Activated naive CD4-positive, alpha-beta T cell treated with anti-CD3 and anti-CD28 coated beads, Interleukin-2, amount 50 U/mL, for 72 hours (primary cell): Measurements from ENCODE around the gene BBS9. TPM values are rescaled to one million over a fixed set of nuclear protein-coding genes. Genes with fewer than 3 reads are reported as not detected.
"Not testable (repeated sequence)": the region's sequence is repeated elsewhere in the genome, so short reads cannot be mapped to it uniquely, and the experiment has no call there.

Source experiments
- ATAC-seq, 2 donors: fragments of 150-1000 bp; cut with Tn5 transposase; 2 replicates each; pipeline ENCODE4 v1.10.0; 2021; ENCODE audit warnings: mild to moderate bottlenecking in 2 of 2, moderate library complexity in 2 of 2
- DNase-seq, 2 donors: peaks; one replicate each; pipeline ENCODE4 v3.0.0; 2021 to 2022; ENCODE audit warnings: low spot score in 2 of 2
- H3K27ac Mint-ChIP-seq, 2 donors: one replicate each; pipeline ENCODE4 v1.8.0; 2022; ENCODE audit warnings: mild to moderate bottlenecking in 2 of 2, mixed read lengths in 2 of 2
- H3K36me3 Mint-ChIP-seq, 2 donors: one replicate each; pipeline ENCODE4 v1.8.0; 2022; ENCODE audit warnings: mixed read lengths in 2 of 2
- H3K9me3 Mint-ChIP-seq, 2 donors: one replicate each; pipeline ENCODE4 v1.8.0; 2022; ENCODE audit warnings: mixed read lengths in 2 of 2
- total RNA-seq, 2 donors: library from RNA; stranded (reverse); gene quantifications; one replicate each; pipeline ENCODE4 v1.2.3, GENCODE V29; 2022

BBS9 gene
- total RNA-seq, 2 donors from 2014 or later, result 9.6 to 14.4 TPM

DNA sequence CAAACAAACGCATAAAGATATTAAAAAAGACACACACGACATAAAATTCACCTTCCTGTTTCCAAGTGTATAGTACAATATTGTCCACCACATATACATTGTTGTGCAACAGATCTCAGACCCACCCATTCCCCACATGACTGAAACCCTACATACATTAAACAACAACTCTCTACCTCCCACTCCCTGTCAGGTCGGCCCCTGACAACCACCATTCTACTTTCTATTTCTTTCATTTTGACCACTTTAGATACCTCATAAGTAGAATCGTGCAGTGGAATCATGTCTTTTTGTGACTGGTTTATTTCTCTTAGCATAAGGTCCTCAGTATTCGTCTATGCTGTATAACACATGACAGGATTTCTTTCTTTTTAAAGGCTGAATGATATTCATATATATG lies 320.5 kb downstream of the BBS9 start:
- Mint-ChIP-seq H3K9me3 (peaks cover 0 to 8% of the 10 kb centered on the region in 2 donors), H3K27ac (no peak overlapping the region), H3K36me3 (peaks cover 0 to 5% of the 10 kb centered on the region in 2 donors)
- ATAC-seq, result peak in 1 of 2 donors; percentile 79
- DNase-seq, result no peak

DNA sequence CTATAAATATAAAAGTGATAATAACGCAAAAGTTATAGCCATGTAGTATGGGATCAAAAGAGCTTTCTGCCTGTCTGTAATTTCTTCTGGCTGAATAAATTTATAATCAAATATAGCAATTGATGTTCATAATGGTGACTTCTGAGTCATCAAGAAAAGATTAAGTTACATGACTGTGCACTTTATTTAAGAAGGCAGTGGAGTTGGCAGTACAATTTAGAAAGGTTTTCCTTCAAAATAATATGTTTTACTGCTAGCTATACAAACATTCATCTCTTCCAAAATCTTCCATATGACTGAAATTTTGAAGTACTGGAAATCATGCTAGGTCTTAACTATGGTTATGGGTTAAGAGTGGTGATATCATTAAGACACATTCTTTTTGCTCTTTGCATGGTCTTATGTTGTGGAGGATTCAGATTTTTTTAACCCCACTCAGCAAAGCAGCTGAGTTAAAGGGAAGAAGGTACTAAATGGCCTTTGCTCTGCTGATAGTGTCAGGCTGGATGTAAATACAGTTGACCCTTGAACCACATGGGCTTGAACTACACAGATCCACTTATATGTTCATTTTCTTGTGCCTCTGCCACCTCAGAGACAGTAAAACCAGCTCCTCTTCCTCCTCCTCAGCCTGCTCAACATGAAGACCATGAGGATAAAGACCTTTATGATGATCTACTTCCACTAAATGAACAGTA lies 323.6 kb downstream of the BBS9 start:
- Mint-ChIP-seq H3K27ac (peak overlapping the region in 1 of 2 donors; percentile 59), H3K9me3 (peaks cover 0 to 8% of the 10 kb centered on the region in 2 donors), H3K36me3 (peaks cover 0 to 5% of the 10 kb centered on the region in 2 donors)
- DNase-seq (no peak), ATAC-seq (no peak)

DNA sequence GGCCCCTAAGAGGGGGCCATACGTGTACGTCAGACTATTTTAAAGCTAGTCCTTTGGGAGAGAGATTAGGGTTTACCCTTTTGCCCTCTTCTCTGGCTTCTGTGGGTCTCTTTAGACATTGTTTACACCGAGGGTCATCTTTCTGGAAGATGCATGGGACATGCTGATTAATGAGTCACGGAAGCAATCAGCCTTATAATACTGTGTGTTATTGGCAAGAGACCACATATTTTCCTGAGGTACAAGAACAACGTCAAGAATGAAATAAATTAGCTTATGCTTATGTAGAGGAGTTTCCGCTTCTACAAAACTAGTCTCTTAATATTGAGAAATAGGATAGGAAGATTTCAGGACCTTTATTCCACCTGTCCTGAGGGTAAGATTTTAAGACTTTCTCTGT lies 327.7 kb downstream of the BBS9 start:
- DNase-seq (no peak), ATAC-seq (no peak)
- no peaks in the 10 kb centered on the region for H3K36me3 Mint-ChIP-seq
- peaks cover 0 to 4% of the 10 kb centered on the region in 2 donors for H3K9me3 Mint-ChIP-seq
- H3K27ac Mint-ChIP-seq, result no peak overlapping the region

DNA sequence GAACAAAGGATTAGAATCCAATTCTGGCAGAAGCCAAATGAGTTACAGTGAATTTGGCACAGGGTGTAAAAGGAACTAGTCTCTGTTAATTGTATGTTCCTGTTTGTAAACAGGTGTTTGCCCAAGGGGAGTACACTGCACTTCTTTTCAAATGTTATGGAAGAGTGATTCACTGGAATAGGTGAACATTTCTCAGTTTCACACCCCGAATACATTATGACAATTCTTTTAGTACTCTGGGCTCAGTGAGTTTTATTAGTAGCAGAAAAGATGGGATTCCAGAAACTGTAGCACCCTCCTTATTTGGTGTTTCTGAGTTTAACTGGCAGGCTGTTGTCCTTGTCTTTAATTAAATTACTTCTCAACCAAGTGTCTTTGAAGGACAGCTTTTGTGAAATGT lies 329.2 kb downstream of the BBS9 start:
- ATAC-seq, result no peak
- H3K9me3 Mint-ChIP-seq, result no peaks in the 10 kb centered on the region

DNA sequence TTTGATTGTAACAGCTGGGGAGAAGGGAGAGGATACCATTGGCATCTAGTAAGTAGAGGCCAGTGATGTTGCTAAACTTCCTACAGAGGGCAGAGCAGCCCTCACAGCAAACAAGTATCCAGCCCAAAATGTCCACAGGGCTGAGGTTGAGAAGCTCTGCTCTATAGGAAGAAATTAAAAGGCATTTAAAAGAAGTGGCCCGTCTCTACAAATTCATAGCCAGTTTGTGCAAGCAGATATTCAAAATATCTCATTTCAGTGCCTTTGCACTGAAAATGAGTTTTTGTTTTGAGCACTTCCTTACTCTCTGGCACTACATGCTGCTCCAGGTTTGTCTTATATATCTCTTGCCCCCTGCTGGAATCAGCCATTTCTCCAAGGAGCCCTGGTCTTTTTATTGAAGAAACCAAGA lies 330.0 kb downstream of the BBS9 start:
- DNase-seq (no peak), ATAC-seq (no peak)
- Mint-ChIP-seq H3K36me3 (no peaks in the 10 kb centered on the region), H3K9me3 (no peaks in the 10 kb centered on the region), H3K27ac (no peak overlapping the region)

More for the DNA sequence above, 329.2 kb downstream of the BBS9 start:
- Mint-ChIP-seq H3K27ac (no peak overlapping the region), H3K36me3 (no peaks in the 10 kb centered on the region)
- no peak for DNase-seq

DNA sequence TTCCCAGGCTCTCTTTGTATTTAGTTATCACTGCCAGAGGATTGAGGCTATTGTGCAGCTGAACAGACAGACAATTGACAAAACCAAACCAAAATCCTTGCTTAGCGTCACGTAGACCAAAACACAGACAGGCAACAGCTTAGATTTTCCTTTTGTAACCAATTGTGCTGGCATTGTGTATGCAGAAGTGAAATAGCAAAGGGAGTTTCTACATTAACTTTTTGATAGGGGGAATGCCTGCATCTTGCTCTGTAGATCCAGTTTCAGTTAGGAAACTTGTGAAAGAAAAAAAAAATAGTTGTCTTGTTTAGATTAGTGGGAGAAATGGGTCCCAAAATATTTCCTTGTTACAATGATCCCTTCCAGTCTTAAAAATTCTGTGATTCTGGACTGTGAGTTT lies 333.8 kb downstream of the BBS9 start:
- H3K36me3 Mint-ChIP-seq, result peaks cover 0 to 6% of the 10 kb centered on the region in 2 donors
- H3K9me3 Mint-ChIP-seq, result peaks cover 0 to 3% of the 10 kb centered on the region in 2 donors
- no peak for ATAC-seq
- H3K27ac Mint-ChIP-seq, result no peak overlapping the region
- no peak for DNase-seq

DNA sequence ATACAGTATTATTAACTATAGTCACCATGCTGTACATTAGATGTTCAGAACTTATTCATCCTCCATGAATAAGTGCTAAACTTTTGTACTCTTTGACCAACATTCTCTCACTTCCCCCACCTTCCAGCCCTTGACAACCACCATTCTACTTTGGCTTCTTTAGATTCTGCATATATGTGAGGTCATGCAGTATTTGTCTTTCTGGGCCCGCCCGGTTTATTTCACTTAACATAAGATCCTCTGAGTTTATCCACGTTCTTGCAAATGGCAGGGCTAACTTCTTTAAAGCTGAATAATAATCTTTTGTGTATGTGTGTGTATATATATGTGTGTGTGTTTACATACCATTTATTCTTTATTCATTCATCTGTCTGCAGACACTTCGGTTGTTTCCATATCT lies 336.8 kb downstream of the BBS9 start:
- Mint-ChIP-seq H3K27ac (no peak overlapping the region), H3K36me3 (peaks cover 0 to 10% of the 10 kb centered on the region in 2 donors), H3K9me3 (peaks cover 0 to 7% of the 10 kb centered on the region in 2 donors)
- ATAC-seq (no peak), DNase-seq (no peak)

DNA sequence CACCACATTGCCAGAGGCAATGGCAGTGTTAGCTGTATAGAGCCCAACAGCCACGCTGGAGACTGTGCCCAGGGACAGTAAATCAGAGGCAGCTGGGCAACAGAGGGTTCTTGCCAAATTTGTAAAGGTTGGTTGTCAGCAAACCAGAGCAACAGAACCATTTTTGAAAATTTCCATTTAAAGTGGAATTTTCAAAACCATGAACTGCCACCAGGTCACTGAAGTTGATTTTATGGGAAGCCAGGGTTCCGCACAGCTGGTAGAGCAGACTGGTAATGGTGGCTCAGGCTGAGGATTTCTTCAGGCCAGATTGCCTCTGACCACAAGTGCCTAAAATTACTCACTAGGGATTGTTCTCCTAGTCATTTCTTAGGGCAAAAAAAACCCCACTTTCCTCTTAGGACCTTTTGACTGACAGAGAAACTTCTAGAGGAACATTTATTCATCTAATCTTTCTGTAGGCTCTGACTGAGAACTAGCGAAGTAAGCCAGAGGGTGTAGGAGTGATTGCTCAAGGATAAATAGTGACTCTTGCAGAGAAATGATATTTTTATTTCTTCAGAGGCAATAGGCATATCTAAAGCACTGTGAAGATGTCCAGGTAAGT lies 342.4 kb downstream of the BBS9 start:
- ATAC-seq (peak in 1 of 2 donors; percentile 29), DNase-seq (no peak)
- no peak overlapping the region for H3K27ac Mint-ChIP-seq
- peaks cover 0 to 7% of the 10 kb centered on the region in 2 donors for H3K9me3 Mint-ChIP-seq
- peaks cover 0 to 10% of the 10 kb centered on the region in 2 donors for H3K36me3 Mint-ChIP-seq

DNA sequence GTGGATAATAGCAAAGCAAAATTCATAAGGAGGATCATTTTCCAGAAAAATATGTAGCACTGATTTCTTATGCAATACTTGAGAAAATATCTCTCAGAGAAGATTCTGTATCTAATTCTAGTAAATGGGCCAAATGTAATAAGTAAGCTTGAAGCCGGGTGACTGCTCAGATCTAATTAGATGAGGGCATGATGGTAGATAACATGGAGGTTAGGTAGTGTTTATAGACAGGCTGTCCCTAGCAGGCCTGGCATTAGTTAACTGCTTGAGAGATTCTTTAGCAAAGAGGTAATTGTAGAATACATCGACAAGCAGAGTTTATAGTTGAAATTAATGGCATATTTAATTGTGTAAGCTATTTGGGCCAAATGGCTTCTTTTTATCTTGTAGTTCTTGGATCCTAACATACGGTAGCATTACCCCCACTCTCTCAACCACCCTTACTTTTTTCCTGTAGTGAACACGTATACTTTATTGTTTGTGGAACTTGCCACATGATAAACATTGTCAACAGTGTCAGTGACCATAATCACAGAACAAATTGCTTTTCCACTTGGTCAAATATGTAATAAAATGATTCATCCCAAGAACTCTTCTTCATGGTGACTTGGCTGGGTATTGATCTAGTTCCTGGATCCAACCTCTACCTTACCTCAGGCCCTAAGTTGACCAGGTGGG lies 343.1 kb downstream of the BBS9 start:
- Mint-ChIP-seq H3K27ac (no peak overlapping the region), H3K36me3 (peaks cover 0 to 9% of the 10 kb centered on the region in 2 donors), H3K9me3 (peaks cover under 1 to 7% of the 10 kb centered on the region in 2 donors)
- DNase-seq (no peak), ATAC-seq (no peak)

DNA sequence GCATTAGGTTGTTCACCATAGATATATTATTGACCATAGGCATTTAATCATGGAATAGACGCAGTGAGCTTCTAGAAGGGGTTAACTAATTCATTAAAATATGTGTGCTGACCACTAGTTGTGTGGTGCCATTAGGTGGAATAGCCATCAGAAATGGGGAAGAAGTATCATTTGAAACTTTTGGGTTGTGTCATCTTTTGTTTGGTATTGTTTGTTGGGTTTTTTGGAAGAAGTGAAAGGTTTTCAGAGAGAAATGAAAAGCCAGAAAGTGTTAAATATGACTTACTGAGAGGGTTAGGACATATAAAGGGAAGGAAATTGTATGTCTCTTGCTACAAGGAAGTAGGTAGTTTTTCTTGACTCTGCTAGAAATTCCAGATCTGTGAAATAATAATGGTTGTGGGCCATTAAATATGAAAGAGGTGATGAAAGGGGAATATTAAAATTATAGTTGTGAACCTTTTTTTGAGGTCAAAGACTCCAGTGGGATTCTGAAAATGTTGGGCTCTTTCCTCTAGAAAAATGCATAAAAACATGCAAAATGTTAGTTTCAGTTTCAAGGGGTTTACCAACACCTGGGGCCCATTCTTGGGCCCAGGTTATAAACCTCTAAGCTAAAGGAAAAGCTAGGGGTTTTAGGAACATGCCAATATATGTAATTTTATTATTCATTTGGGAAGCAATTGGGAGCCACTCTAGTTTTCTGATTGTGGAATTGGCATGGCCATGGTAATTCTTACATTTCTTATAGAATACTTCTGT lies 348.5 kb downstream of the BBS9 start:
- Mint-ChIP-seq H3K36me3 (peaks cover 0 to 12% of the 10 kb centered on the region in 2 donors), H3K9me3 (peaks cover 13 to 20% of the 10 kb centered on the region in 2 donors), H3K27ac (no peak overlapping the region)
- DNase-seq, result no peak
- no peak for ATAC-seq

DNA sequence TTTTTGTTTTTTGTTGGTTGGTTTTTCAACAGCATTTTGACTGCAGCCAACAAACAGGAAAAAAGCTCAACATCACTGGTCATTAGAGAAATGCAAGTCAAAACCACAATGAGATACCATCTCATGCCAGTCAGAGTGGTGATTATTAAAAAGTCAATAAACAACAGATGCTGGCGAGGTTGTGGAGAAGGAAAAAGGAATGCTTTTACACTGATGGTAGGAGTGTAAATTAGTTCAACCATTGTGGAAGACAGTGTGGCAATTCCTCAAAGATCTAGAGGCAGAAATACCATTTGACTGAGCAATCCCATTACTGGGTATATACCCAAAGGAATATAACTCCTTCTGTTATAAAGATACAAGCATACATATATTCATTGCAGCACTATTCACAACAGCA lies 355.1 kb downstream of the BBS9 start:
- not testable (repeated sequence) for ATAC-seq, H3K36me3 Mint-ChIP-seq, DNase-seq, H3K27ac Mint-ChIP-seq
- H3K9me3 Mint-ChIP-seq, result peaks cover 4 to 18% of the 10 kb centered on the region in 2 donors

DNA sequence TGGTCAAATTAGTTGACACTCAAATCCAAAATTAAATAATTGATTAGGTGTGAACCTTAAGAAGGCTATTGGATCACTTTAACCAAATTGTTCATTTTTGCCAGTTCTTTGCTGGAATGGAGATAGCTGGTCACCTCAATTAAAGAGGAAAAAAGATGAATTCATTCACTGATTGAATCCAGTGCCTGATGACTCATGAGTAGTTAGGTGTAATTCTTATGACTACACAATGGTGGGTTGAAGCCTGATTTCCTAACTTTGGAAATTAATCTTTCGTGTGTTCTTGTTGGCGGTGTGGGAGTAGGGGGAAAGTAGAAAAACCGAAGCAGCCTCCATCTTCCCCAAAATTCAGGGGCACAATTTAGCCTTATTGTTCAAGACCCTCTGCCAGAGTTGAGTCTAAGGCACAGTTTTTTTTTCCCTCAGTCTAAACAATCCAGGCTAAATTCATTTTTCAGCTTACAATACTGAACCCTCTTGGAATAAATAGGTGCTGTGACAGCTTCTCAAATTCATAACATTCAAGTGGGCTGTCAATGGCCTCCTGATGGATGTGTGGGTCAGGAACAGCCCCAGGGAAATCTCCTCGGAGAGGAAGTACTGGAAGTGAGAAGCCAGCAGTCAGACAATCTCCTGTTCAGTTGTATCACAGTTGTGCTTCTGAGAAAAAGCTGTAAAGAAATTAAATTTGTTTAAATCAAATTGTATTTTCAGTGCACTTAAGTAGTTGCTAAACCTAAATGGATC lies 356.6 kb downstream of the BBS9 start:
- H3K27ac Mint-ChIP-seq, result no peak overlapping the region
- peaks cover 0 to 5% of the 10 kb centered on the region in 2 donors for H3K36me3 Mint-ChIP-seq
- DNase-seq, result no peak
- peaks cover 0 to 12% of the 10 kb centered on the region in 2 donors for H3K9me3 Mint-ChIP-seq
- ATAC-seq, result no peak

DNA sequence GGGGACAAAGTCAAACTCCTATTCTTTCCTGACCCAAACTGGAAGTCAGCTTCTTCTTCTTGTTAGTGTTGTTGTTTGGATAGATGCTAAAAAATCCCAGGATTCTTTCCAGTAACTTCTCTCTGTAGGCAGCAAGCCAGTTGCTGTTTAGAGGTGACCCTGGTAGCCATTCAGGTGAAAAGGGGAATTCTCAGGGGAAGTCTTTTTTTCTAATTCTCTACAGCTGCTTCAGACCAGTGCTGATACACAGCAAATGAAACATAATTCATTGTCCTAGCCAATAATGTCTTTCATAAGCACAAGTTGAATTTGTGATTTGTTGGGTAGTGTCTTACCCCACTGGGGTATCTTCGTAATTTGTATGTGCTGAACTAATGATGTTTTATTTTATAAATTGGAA lies 357.3 kb downstream of the BBS9 start:
- Mint-ChIP-seq H3K27ac (no peak overlapping the region), H3K36me3 (peaks cover 0 to 5% of the 10 kb centered on the region in 2 donors), H3K9me3 (peaks cover 0 to 6% of the 10 kb centered on the region in 2 donors)
- ATAC-seq (no peak), DNase-seq (no peak)

DNA sequence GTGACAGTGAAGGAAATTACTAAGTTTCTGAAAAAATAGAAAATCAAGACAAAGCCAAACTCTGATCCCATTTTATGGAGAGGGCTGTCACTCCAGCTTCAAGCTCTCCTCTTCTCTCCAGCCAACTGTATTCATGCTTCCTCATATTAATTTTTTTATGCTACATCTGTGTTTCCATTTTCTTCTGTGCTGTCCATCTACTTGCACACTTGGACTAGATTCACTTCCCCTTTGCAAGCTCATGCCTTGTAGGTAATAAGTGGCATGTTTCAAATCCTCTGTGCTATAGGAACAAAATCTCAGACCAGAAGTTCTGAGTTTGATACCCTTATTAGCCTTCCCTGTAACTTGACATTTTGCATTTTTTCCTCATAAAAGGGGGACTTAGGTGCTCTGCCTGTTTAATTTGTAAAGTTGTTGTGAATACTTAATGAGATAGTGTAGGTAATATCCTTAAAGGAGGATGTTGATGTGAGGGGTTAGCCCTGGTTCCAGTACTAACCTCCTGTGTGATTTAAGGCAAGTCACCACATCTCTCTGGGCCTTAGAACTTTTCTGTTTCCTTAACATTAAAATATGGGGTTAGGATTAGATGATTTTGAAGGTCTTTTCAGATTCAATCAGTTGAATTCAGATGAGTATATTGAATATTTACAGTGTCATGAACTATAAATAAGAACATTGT lies 358.8 kb downstream of the BBS9 start:
- H3K9me3 Mint-ChIP-seq, result peaks cover 0 to 3% of the 10 kb centered on the region in 2 donors
- no peak overlapping the region for H3K27ac Mint-ChIP-seq
- H3K36me3 Mint-ChIP-seq, result peaks cover 0 to 5% of the 10 kb centered on the region in 2 donors
- DNase-seq, result no peak
- no peak for ATAC-seq

DNA sequence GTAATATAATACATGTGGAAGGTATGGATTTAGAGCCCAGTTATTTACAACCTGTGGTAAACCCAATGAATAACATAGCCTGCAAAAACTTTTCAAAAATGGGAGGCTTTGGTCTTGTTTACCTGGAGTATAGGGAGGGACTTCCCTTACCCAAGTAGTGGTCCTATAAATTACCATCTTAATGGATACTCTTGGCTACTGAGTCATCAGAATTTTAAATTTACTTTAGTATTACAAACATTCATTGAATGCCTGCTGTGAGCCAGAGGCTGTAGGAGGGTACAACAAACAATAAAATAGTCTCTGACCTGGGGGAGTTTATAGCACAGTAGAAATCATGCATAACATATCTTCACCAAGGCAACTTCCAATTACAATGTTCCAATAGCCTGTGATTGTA lies 365.1 kb downstream of the BBS9 start:
- Mint-ChIP-seq H3K9me3 (no peaks in the 10 kb centered on the region), H3K36me3 (no peaks in the 10 kb centered on the region), H3K27ac (no peak overlapping the region)
- ATAC-seq, result no peak
- DNase-seq, result no peak

DNA sequence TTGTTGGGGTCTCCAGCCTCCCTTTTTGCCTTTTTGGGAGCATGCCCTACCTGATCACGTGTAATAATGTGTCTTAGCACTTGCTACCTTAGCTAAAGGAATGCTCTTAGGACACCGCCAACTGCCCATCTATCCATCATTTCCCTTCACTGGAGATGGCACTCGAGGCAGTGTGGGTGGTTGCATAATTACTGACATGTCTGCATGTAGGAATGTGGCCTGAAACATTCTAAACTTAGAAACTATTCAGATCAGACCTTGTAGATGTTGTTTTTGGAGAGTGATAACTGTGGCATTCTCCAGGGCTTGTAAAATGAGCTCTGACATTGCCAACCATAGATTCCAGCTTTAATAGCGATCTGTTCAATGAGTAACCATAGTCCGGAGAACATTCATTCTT lies 365.8 kb downstream of the BBS9 start:
- no peak for ATAC-seq

More for the DNA sequence above, 365.8 kb downstream of the BBS9 start:
- DNase-seq, result no peak
- H3K27ac Mint-ChIP-seq, result no peak overlapping the region
- H3K36me3 Mint-ChIP-seq, result no peaks in the 10 kb centered on the region
- H3K9me3 Mint-ChIP-seq, result no peaks in the 10 kb centered on the region
